Stimulated activated CD4-positive, alpha-beta T cell treated with anti-CD3 and anti-CD28 coated beads, TNF-alpha, amount 100 ng/mL, for 24 hours (primary cell): ENCODE measurements around the gene SRRM3.
"Not testable (repeated sequence)": the region's sequence is repeated elsewhere in the genome, so short reads cannot be mapped to it uniquely, and the experiment has no call there.

ENCODE experiments used
- DNase-seq, 3 experiments: peaks; one replicate each; pipeline ENCODE4 v3.0.0-alpha.2; 2020; ENCODE audit warnings: low read depth in 3 of 3

Gene SRRM3

GRCh38 chr7:76191783-76192240 is 9.9 kb upstream of the SRRM3 start:
- no peak for DNase-seq

DNA sequence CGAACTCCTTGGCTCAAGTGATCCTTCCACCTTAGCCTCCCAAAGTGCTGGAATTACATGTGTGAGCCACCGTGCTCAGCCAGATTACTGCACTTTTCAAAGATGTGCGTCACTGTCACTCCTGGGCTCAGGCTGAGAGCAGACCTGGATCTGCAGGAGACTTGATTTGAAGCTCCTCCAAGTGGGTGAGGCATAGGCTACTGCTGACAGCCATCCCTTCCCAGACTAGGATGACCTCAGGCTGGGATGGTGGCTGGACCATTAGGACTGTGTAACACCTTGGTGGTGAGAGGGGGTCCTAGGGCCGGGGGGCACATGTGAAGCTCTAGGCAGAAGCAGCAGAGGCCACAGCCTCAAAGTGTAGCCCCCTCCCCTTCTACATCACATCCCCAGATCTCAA is 8.2 kb upstream of the SRRM3 start:
- DNase-seq: no peak

GRCh38 chr7:76193883-76194282 is 7.8 kb upstream of the SRRM3 start:
- no peak for DNase-seq

GRCh38 chr7:76196786-76197185 is 4.9 kb upstream of the SRRM3 start:
- no peak for DNase-seq

DNA sequence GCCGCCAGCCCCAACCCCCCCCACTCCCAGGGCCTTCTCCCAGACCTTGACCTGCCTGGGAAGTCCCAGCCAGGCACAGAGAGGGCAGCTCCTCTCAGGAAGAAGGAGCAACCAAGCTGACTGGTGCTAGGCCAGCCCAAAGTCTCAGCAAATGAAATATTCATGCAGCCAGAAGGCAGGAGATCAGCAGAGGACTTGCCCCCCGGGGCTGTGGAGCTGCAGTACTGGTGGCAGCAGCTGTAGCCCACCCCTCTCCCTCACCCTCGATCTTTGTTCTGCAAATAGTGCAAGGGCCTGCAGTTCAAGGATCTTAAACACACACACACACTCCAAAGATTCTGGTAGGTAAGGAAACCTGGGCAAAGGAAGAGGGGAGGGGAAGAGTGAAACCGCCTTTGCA is 3.5 kb upstream of the SRRM3 start:
- DNase-seq: no peak

- DNase-seq: no peak
These were observed 952 bp downstream of the SRRM3 start for GRCh38 chr7:76202666-76203030.

DNA sequence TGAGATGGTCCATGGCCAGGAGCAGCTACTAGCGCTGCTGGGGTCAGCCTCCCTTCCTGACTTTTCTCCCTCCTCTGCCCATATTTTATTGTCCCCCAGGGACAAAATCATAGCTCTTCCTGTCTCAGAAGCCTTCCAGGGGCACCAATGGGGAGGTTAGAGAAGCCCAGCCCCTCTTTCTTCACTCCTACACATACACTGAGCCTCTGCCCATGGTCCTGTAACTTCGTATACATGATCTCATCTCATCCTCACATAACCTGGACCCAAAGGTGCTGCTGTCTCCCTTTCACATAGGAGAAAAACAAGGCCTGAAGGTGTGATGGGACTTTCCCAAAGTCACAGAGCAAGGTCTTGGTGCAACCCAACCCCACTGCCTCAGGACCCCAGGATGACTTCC is 2.5 kb downstream of the SRRM3 start:
- DNase-seq: no peak

DNA sequence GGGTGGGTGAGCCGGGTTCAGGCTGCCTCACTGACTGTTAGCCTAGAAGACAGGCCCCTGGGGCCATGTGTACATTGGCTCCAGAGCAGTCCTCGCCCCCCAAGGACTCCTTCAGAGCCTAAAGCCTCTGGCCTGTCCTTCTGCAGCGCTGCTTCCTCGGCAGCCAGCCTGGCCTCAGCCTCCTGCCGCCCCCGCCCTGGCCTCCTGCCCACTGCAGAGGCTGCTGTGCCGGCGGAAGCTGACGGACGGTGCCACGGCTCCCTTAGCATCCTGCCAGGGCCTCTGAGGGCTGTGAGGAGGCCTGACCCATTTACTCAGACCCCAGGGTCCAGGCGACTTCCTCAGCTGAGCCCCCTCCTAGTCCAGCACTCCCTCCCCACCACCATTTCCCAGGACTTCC is 4.9 kb downstream of the SRRM3 start:
- no peak for DNase-seq

GRCh38 chr7:76209310-76209709 is 7.6 kb downstream of the SRRM3 start:
- no peak for DNase-seq

- DNase-seq: no peak
These were observed 9.5 kb downstream of the SRRM3 start for GRCh38 chr7:76211216-76211615.

- DNase-seq: not testable (repeated sequence)
These were observed 13.7 kb downstream of the SRRM3 start for GRCh38 chr7:76215349-76215748.

DNA sequence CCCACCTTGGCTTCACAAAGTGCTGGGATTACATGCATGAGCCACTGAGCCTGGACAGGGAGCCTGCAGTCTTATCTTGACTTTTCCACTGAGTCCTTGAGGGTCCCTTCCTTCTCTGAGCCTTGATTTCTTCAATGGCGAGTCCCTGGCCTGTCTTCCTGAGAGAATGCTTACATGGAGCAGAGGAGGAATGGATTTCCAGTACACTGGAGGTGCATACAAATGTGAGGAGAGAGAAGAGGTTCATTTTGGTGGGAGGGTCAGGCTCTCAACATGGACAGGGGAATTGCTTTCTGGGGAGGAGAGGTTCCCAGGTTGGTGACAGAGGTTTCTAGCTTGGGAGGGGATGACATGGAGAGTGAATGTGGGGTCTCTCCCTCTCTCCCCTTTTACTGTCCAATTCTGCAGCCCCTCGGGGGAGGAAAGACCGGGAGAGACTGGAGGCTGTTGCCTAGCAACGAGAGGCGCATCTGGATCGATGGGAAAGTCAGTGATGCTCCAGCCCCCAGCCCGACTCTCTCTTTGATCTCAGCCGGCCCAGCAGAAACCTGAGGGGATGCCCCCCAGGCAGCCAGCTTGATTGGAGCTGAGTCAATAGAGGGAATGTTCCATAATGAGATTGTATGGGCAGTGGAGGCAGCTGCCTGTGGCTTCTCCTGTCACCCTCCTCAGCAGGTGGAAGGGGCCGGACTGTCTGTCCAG is 14.8 kb downstream of the SRRM3 start:
- DNase-seq: no peak

GRCh38 chr7:76217942-76218566 is 16.4 kb downstream of the SRRM3 start:
- DNase-seq: no peak

DNA sequence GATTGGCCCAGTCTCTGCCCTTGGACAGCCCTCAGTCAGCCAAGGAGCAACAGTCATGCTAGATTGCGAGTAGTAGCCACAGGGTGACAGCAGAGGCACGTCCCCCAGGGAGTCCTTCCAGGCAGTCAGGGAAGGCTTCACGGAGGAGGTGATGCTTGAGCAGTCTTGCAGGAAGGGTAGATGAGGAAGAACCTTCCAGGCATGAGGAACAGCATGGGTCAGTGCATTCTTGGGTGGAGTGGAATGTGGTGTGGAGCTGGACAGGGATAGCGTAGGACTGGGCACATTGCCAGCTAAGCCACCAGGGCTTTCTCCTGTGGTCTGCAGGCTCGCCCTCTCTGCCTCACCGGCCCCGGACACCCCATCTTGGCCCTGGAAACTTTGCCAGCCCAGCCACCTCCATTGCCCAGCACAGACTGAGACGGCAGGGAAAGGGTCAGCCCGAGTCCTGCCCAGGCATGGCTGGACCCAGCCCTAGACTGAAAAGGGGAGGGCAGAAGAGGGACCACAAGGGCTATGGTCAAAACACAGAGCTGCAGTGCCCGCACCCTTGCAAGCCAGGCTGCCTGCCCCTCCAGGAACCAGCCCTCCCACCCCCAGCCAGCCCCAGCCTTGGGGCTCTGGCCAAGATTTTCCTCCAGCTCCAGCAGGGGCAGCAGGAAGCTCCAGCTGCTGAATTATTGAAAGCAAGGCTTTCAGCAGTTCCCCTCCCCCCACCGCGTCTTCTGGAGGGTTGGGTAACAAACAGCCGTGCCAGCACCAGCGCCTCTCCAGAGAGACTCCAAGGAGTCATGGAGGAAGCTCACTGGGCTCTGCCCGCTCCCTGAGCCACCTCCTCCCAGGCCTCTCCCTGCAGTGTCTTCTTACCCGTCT is 18.7 kb downstream of the SRRM3 start:
- DNase-seq: no peak

GRCh38 chr7:76222333-76222732 is 20.6 kb downstream of the SRRM3 start:
- no peak for DNase-seq

DNA sequence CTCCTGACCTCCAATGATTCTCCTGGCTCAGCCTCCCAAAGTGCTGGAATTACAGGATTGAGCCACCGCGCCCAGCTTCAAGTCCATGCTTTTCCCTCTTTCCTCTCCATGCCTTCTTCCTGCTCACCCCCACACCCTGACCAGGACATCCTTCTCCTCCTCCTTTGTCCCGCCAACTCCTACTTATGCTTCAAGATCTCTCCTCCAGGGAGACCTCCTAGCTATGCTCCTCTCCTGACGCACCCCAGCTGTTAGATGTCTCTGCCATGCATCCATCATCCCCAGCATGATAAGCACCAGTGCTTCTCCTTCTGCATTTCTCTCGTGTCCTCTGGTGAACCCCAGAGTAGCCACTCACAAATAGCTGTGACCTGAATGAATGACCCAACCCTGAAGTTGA is 21.1 kb downstream of the SRRM3 start:
- DNase-seq: no peak

DNA sequence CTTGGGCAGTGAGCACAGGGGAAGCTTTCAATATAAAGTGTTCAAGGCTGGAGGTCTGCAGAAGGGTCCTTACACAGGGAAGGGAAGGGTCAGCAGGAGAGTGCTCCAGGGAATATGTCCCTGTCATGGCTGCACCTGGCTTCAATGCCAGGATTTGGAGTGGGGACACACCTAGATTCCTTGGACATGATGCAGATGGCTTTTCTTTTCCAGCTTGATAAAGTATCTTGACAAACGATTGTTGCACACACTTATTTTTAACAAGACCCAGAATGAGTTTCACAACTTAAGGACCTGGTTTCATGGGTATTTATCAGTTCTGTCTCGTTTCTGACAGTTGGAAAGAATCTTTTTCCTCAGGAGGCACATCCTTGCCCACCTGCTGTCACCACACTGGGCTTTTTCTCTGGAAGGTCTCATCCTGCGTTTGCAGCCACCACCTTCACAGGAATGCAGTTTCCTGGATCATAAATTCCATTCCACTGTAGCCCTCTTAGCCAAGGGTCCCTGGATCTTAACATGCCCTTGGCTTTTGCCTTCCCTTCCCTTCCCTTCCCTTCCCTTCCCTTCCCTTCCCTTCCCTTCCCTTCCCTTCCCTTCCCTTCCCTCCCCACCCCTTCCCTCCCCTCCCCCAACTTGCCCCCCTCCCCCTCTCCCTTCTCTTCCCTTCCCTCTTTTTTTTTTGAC is 21.7 kb downstream of the SRRM3 start:
- DNase-seq: no peak

- no peak for DNase-seq
These were observed 23.0 kb downstream of the SRRM3 start for GRCh38 chr7:76224695-76225094.

GRCh38 chr7:76225379-76225778 is 23.7 kb downstream of the SRRM3 start:
- peak in 1 of 3 experiments; percentile 7 for DNase-seq

DNA sequence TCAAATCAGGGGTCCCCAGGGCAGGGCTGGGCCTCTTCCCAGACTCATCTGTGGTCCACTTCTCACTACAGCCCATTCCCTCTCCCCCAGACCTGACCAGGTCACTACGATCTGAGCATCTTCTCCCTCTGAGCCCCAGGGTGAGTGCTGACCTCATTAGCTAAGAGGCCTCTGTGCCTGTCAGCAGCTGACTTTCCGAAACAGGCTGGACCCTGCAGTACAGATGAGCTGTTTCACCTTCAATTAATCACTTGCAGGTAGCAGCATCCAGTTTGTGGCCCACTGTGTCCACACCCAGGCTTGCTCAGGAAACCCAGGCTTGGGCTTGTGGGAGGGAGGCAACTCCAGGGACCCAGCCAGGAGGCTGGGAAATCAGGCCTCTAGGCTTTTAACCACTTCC is 24.3 kb downstream of the SRRM3 start:
- no peak for DNase-seq

GRCh38 chr7:76226878-76227423 is 25.3 kb downstream of the SRRM3 start:
- not testable (repeated sequence) for DNase-seq

GRCh38 chr7:76230214-76230613 is 28.5 kb downstream of the SRRM3 start:
- DNase-seq: no peak
